Measurements from ENCODE around the gene HOTAIR.

HOTAIR gene

DNA sequence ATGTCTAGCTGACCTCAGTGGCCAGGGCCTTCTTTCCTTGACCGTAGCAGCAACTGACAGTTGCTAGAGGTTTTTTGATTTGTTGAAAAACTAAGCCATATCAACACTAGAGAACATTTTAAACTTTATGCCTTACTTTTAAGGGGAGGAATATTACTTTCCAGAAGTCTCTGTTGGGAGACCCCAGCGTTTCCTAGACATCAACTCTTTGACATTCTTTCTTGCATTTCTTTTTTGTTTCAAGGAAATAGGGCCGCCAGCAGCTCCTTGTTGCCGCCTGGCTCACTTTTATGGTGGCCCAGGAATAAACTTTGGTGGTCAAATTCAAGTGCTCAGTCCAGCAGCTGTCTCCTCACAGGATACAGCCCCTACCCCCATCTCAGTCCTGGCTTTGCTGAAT, 4.3 kb downstream of the HOTAIR start:
- no peak for TF ChIP-seq TCF4 (CRISPR knock-in tag; IDR thresholded peaks at IDR 0.05; ENCODE audit: borderline replicate concordance)
- no peak for TF ChIP-seq ZNF565 (CRISPR knock-in tag; conservative IDR thresholded peaks at IDR 0.05; ENCODE audit: low read depth)
- no peak for TF ChIP-seq SNAI2 (CRISPR knock-in tag; IDR thresholded peaks at IDR 0.05)
- TF ChIP-seq BACH2 (CRISPR knock-in tag; IDR thresholded peaks at IDR 0.05; ENCODE audit: borderline replicate concordance): no peak
- no peak for TF ChIP-seq CSDC2 (CRISPR knock-in tag; IDR thresholded peaks at IDR 0.05)
- TF ChIP-seq ISL1 (CRISPR knock-in tag; IDR thresholded peaks at IDR 0.05): no peak
- TF ChIP-seq ZFP30 (CRISPR knock-in tag; IDR thresholded peaks at IDR 0.05): no peak
- no peak for TF ChIP-seq GLIS3 (CRISPR knock-in tag; IDR thresholded peaks at IDR 0.05)
- no peak for TF ChIP-seq PPARA (CRISPR knock-in tag; IDR thresholded peaks at IDR 0.05; ENCODE audit: borderline replicate concordance)
- no peak for TF ChIP-seq OSR1 (CRISPR knock-in tag; IDR thresholded peaks at IDR 0.05)
- no peak for ATAC-seq

- ATAC-seq: no peak
- TF ChIP-seq OSR1 (CRISPR knock-in tag; IDR thresholded peaks at IDR 0.05): no peak
- no peak for TF ChIP-seq ARNTL (CRISPR knock-in tag; IDR thresholded peaks at IDR 0.05; ENCODE audit: borderline replicate concordance, low read depth)
- TF ChIP-seq, protein P1, sequence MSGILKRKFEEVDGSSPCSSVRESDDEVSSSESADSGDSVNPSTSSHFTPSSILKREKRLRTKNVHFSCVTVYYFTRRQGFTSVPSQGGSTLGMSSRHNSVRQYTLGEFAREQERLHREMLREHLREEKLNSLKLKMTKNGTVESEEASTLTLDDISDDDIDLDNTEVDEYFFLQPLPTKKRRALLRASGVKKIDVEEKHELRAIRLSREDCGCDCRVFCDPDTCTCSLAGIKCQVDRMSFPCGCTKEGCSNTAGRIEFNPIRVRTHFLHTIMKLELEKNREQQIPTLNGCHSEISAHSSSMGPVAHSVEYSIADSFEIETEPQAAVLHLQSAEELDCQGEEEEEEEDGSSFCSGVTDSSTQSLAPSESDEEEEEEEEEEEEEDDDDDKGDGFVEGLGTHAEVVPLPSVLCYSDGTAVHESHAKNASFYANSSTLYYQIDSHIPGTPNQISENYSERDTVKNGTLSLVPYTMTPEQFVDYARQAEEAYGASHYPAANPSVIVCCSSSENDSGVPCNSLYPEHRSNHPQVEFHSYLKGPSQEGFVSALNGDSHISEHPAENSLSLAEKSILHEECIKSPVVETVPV (CRISPR knock-in tag; IDR thresholded peaks at IDR 0.05): no peak
- TF ChIP-seq SNAI2 (CRISPR knock-in tag; IDR thresholded peaks at IDR 0.05): no peak
- TF ChIP-seq GLIS3 (CRISPR knock-in tag; IDR thresholded peaks at IDR 0.05): no peak
- TF ChIP-seq, protein P2, sequence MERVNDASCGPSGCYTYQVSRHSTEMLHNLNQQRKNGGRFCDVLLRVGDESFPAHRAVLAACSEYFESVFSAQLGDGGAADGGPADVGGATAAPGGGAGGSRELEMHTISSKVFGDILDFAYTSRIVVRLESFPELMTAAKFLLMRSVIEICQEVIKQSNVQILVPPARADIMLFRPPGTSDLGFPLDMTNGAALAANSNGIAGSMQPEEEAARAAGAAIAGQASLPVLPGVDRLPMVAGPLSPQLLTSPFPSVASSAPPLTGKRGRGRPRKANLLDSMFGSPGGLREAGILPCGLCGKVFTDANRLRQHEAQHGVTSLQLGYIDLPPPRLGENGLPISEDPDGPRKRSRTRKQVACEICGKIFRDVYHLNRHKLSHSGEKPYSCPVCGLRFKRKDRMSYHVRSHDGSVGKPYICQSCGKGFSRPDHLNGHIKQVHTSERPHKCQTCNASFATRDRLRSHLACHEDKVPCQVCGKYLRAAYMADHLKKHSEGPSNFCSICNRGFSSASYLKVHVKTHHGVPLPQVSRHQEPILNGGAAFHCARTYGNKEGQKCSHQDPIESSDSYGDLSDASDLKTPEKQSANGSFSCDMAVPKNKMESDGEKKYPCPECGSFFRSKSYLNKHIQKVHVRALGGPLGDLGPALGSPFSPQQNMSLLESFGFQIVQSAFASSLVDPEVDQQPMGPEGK (CRISPR knock-in tag; IDR thresholded peaks at IDR 0.05; ENCODE audit: borderline replicate concordance): no peak
- TF ChIP-seq ZFP3 (CRISPR knock-in tag; IDR thresholded peaks at IDR 0.05): no peak
- TF ChIP-seq ZC3H10 (CRISPR knock-in tag; IDR thresholded peaks at IDR 0.05): no peak
- TF ChIP-seq BACH2 (CRISPR knock-in tag; IDR thresholded peaks at IDR 0.05; ENCODE audit: borderline replicate concordance): no peak
- TF ChIP-seq ISL1 (CRISPR knock-in tag; IDR thresholded peaks at IDR 0.05): no peak
- no peak for TF ChIP-seq POU6F1 (CRISPR knock-in tag; IDR thresholded peaks at IDR 0.05; ENCODE audit: borderline replicate concordance, low read depth)
- TF ChIP-seq ZNF8 (CRISPR knock-in tag; IDR thresholded peaks at IDR 0.05): no peak
- no peak for TF ChIP-seq TOX (CRISPR knock-in tag; IDR thresholded peaks at IDR 0.05; ENCODE audit: borderline replicate concordance)
Observed at GRCh38 chr12:53969588-53970259, 5.0 kb downstream of the HOTAIR start.

DNA sequence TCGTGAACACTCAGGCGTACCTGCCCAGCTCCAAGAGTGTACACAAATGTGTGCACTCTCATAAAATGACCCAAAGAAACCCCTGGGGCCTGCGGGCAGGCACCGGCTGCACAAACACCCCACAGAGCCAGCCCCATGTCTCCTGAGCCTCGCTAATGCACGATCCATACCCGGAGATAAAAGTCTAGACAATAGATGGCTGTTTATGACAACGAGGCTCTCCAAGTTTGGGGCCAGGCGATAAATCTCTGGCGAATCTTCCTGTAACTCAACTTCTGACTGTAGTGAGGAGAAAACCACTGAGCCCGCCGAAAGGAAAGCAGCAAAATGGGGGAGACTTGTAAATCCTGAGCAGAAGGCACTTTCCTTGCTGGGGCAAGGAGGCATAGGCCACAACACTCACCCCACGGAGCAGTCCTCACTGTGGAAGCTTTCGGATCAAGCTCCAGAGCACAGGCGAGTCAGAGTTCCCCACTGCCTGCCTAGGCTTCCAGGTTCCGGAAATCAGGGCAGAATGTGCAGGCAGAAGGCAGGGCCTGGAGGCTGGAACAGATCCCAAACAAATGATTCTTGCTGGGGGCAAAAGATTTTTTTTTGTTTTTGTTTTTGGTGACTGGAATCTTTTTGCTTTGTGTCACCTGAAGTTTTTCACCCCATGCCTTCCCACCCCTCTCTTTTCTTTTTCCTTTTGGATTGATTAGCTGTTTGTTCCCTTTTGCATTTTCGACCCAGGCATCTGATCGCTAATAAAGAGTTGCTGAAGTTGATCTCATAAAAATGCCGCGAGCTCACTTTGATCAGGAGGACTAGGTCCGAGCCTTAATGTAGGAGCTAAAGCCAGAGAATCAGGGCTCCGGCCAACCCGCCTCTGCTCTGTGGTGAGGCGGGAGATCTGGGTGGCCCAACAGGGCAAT, 6.3 kb downstream of the HOTAIR start:
- TF ChIP-seq CSDC2 (CRISPR knock-in tag; IDR thresholded peaks at IDR 0.05) (no peak), ZFP3 (CRISPR knock-in tag; IDR thresholded peaks at IDR 0.05) (no peak), POU6F1 (CRISPR knock-in tag; IDR thresholded peaks at IDR 0.05; ENCODE audit: borderline replicate concordance, low read depth) (no peak), ZNF8 (CRISPR knock-in tag; IDR thresholded peaks at IDR 0.05) (no peak), RARB (CRISPR knock-in tag; IDR thresholded peaks at IDR 0.05) (no peak), ZC3H10 (CRISPR knock-in tag; IDR thresholded peaks at IDR 0.05) (no peak), TCF4 (CRISPR knock-in tag; IDR thresholded peaks at IDR 0.05; ENCODE audit: borderline replicate concordance) (no peak), OSR1 (CRISPR knock-in tag; IDR thresholded peaks at IDR 0.05) (no peak), ZFP30 (CRISPR knock-in tag; IDR thresholded peaks at IDR 0.05) (no peak)
- TF ChIP-seq, protein P1 (CRISPR knock-in tag; IDR thresholded peaks at IDR 0.05): no peak
- no peak for ATAC-seq
